GM18505 (cell line): Measurements from ENCODE around the gene FREY1.

Experiments
- ATAC-seq: cut with Tn5 transposase; IDR thresholded peaks from one replicate; pipeline ENCODE4 v1.9.1; 2021; ENCODE audit not compliant: unreplicated experiment
- POLR2A ChIP-seq: IDR thresholded peaks from 4 replicates; pipeline ENCODE4 v1.6.1; 2011; ENCODE audit warnings: borderline replicate concordance; ENCODE audit not compliant: insufficient read depth, insufficient read length; ENCODE audit errors: extremely low read depth

The FREY1 gene

DNA sequence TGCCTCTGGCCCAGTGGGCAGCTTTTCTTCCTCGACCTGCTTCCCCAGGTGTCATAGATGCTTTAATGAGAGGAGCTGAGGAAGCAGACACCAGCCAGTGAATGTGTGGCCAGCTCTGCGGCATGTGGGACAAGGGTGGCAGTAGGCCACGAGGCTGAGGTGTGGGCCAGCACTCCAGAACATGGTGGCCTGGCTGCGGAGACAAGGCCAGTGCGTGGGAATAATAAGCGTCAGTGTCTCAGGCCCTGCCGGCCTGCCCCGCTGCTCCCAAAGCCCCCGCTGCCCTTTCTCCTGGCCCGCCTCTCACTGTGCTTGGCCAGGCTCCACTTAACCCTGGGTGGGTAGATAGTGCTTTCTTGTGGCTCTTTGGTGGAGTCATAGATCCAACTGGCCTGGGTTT lies 19.5 kb downstream of the FREY1 start:
- TF ChIP-seq POLR2A: no peak
- no peak for ATAC-seq

DNA sequence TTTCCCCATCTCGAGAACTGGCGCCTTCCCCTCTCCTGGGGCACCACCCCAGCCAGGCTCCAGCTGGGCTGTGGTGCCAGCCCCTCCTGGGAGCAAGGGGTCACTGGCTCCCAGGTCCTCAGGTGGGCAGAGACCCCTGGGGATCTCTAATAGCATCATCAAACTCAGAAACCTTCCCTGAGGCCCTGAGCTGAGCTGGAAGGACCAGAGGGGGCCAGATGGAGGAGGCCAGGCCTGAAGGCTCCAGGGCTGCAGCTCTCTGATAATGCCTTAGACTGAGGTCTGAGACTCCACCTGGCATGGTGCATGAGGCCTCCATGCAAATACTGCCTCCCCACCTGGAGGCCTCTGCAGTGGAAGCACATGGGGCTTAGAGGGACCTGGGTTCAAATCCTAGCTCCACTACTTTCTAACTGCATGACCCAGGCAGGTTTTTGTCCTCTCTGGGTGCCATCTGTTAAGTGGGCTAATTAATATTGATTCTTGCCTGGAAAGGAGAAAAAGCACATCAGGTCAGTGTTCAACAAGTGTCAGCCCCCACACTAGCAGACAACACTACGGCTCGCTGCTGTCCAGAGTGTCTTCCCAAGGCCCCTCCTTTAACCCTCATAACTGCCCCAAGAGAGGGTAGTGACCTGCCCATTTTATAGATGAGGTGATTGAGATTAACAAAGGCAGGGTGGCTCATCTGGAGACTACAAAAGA lies 20.1 kb downstream of the FREY1 start:
- ATAC-seq: no peak
- no peak for TF ChIP-seq POLR2A

DNA sequence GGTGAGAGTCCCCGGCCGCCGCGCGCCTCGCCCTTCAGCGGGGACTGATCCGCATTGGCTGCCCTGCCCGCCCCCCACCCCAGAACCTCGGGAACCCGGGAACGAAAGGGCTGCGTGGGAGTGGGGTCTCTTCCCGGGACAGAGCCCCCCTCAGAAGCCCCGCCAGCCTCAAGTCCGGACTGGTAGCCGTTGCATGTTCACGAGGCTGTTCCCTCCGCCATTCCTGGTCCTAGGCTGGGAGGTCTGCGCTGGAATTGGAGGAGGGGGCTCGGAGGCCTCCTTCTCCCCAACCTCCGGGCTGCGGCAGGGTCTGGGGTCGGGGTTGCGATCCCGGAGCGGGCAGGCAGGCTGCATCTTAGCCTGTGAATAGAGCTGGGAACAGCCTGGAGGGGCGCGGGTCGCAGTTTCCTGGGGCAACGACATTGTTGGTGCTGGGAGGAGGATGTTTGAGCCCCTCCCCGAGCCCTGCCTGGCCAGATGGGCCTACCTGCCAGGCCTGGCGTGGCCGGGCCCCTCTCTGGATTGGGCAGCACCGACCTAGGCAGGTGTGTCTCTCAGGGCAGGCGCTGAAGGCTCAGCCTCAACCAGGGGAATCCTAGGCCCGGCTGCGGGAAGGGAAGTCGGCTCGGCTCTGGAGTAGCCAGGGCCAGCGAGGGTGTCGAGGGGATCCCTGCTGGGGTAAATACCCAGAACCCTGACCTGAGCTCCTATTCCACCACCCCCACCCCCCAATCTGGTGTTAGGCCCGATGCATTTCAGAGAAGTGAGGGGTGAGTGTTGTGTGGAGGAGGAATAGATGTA lies 20.9 kb downstream of the FREY1 start:
- ATAC-seq: no peak
- no peak for TF ChIP-seq POLR2A

DNA sequence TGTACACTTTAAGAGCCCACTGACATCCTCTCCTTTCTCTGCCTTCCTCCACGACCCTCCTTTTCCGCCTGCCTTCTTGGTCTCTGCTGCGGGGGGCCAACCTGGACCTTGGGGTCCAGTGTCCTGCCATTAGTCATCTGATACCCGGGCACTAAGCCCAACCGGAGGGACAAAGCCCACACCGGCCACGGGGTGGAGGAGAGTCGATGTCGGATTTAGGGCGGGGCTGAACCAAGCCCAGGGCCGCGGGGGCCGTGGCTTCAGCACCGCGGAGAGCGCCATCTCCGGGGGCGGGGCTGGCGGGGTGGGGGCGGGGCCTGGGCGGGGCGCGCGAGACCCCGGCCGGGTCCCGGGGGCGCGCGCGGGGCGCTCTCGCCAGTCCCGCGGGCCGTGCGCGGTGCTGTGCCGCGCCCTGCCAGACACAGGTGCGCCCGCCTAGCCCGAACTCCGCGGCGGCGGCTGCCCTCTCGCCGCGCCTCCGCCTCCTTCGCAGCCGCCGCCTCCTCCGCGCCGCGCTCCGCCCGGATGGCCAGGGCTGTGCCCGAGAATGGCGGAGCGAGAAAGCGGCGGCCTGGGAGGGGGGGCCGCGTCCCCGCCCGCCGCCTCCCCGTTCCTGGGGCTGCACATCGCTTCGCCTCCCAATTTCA lies 21.7 kb downstream of the FREY1 start, which contains the start of gene MAPK8IP1:
MAPK8IP1 (plus strand) TSS at position 378 of the 647 bp plus-strand sequence; CDS start at position 548, 170 bp downstream.
- TF ChIP-seq POLR2A: no peak
- ATAC-seq: peak; percentile 60

DNA sequence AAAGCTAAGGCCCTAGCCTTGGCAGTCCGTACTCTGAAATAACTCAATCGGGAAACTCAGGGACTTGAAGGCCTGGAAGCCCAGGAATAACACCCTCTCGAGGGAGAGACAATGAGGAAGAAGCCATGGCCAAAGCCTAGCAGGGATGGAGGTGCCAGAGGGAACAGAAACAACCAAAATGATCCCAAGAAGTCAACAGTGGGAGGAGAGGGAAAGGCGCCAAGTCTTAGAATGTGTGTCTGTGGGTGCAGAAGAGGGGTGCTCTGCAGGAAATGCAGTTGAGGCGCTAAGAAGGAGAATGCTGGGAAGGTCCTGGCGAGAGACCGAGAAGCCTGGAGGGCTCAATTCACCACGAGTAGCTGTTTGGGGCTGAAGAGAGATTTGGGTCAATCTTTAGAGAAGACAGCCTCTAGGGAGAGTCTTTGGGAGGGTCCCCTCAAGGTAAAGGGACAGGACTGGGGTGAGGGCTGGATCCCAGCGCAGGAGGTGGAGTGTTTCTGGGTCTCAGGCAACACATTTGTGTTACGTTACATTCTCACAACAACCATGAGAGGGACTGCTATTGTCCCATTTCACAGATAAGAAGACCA lies 22.4 kb downstream of the FREY1 start:
- no peak for TF ChIP-seq POLR2A
- no peak for ATAC-seq

DNA sequence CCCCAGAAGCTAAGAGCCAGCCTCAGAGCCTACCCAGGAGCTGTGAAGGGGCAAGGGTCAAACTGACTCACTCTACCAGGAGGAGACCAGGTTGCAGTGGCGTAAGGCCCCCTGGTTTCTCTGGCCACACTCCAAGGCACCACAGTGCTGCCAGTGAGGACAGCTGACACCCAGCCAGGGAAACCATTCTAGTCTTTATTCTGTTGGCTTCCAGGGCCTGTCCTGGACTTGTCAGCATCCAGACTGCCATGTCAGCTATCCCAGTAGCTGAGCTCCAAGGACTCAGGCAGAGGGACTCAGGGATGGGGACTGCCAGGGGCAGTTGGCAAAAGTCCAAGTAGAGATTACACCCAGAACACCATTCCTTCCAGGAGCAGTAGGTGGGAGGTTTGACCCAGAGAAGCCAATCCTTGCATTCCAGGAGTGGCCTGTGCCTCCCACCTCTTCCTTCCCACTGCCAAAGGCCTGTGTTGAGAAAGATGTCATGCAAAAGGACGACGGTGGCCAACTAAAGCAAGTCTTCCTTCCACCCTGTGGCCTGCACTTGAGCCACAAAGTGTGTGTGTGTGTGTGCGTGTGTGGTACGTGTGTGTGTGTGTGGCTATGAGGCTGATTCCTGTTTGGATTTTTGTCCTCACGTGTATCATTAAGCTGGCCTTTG lies 25.2 kb downstream of the FREY1 start:
- no peak for ATAC-seq
- no peak for TF ChIP-seq POLR2A

DNA sequence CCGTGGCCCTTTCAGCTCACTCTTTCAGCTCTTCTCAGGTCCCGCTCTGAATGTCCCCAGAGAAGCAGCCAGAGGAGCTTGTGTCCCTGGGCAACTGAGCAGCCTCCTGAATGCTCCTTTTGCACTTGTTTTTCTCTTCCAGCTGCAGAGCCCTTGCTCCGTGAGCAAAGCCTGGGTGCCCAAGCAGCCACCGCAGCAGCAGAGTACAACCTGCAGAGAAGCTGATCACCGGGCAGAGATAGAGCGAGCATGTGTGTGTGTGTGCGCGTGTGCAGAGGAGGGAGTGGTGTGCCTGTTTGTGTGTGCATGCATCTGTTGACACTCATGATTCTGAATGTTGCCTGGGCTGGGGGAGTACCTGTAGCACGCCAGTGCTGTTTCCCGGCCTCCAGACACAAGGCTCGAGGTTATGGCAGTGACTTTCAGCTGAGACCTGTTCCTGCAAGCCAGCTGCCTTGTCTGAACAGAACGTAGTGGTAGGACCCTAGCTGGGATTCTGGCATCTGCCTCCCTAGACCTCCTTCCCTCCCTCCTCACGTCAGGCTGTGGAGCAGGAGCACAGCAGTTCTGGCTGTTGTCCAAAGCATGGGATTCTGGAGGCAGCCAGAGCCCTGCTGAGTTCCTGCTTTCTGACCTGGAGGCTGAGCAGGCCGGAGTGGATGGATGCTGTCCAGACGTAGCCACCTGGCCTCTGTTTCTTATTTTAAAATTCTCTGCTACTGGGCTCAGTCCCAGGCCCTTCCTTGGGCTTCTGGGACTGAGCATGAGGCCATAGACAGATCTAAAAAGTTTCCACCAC lies 26.1 kb downstream of the FREY1 start:
- no peak for ATAC-seq
- no peak for TF ChIP-seq POLR2A

DNA sequence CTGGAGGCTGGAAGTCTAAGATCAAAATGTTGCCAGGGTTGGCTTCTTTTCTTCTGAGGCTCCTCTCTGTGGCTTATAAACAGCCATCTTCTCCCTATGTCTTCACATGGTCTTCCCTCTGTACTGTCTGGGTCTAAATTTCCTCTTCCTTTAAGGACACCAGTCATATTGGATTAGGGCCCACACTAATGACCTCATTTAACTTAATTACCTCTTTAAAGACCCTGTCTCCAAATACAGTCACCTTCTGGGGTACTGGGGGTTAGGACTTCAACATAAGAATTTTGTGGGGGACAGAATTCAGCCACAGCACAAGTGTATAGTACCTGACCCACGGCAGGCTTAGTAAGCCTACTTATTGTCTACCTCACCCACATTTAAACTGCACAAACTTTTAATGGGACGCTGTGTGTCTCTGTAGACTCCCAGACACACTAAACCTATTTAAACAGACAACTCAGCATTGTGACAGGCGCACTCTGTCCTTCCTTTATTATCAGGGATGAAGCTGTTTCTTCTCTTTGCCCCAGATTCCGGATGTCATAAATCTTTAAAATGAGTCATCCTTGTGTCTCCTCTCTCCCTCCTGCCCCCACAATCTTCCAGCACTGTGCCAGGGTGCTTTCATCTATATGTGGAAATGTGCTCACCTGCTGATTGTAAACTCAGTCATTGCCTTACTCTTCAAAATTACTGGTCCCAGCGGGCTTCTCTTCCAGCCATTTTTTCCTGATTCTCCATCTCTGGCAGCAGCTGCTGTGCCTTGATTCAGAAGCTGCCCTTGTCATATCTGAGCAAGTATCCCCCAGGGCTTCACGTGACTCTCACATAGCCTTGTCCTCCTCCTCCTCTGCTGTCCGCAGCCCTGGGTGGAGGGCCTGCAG lies 27.0 kb downstream of the FREY1 start:
- ATAC-seq: no peak
- TF ChIP-seq POLR2A: no peak

DNA sequence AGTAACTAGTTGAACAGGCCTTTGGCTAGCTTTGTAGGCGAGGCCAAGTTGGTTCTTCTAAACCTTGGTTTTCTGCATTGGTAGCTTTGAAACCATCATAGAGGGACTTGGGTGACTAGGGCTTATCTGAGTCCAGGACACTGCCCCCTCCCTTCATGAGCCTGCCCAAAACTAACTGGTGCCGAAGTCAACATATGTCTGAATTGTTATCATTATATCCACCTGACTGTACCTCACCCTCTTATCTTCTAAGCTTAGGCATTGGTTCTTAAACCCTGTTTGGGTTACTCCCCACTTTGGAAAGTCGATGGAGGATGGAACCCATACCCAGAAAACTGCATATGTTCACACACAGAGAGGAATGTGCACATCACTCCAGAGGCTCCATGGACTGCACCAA lies 29.2 kb downstream of the FREY1 start:
- no peak for TF ChIP-seq POLR2A
- no peak for ATAC-seq

DNA sequence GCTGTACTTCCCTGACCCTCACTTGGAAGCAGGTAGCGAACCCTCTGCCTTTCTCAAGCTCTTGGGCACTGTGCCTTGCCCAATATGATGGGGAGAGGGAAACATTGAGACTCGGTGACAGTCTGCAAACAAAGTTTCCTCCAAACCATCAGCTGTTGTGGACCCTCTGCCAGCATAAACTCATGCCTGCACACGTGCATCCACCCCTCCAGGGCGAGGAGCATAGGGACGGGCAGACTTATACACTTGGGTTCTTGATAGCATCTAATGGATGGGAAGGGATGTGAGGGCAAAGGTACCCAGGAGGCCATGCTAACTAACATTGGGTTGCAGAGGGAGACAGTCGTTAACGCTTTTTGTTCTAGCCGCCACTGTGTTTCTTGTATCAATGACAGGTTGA lies 29.9 kb downstream of the FREY1 start:
- TF ChIP-seq POLR2A: no peak

DNA sequence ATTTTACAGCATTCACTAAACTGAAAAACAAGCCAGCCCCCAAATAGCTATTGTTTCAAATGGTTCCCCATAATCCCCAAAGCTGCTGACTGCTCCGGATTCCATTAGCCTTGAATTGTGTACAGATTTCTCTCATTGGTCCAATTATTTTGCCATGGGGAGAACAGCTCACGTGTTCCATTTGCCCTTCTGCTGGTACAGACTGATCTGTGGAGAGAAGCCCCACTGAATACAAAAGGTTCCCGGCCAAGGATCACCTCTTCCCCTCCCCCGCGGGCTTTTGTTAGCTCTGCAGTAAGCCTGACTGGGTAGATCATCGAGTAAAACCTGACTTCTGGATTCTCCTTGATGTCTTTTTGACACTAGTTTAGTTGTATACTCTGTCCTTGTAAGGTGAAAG lies 30.7 kb downstream of the FREY1 start:
- ATAC-seq: no peak

More for the DNA sequence above, 29.9 kb downstream of the FREY1 start:
- no peak for ATAC-seq

DNA sequence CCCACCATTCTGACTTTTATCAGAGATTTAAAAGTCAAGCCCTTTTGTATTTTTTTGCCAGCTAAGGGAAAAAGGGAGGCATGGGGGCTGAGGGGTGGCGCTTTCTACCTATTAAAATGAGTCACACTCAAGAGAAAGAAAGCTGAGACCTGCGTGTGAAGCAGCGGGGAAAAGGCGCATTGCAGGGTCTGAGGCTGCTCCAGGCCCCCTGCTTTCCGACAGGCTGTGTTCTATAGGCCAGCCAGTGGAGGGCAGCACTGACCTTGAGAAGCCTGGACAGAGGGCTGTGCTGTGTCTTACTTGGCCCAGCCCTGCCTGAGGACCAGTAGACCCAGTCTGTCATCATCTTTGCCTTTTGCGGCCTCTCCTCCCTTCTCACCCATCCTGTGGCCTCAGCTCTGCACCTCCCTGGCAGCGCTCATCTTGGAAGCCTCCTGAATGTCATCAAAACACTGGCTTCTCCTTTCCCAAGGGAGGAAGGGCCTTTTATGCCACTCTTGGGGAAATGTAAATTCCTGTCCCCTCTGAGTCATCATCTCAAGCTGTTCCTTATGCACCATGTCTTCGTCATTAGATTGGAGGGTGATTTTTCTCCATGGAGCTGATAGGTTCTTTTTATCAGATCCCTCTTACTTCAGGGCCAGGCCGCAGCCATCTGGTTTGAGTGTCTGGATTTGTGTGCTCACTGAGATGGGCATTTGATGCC lies 34.3 kb downstream of the FREY1 start:
- TF ChIP-seq POLR2A: no peak
- no peak for ATAC-seq

More for the DNA sequence above, 30.7 kb downstream of the FREY1 start:
- no peak for TF ChIP-seq POLR2A
